Astrocyte (in vitro differentiated cells and primary cell): ENCODE measurements around the gene CCDC15. TPM values are rescaled to one million over a fixed set of nuclear protein-coding genes. Genes with fewer than 3 reads are reported as not detected.

Experiments used
- DNase-seq: peaks from one replicate; pipeline ENCODE4 v3.0.0-alpha.2; 2010; ENCODE audit warnings: low read depth
- FAIRE-seq: peaks from 2 replicates; lab custom pipeline; 2011; peaks lifted over from hg19 to GRCh38; lab: Jason Lieb, UNC
- H2AFZ ChIP-seq: 2 replicates; pipeline ENCODE4 v1.6.0; 2012; ENCODE audit warnings: low read depth, low read length, inconsistent platforms
- H3K27ac ChIP-seq: 2 replicates; pipeline ENCODE4 v1.5.1; 2011; ENCODE audit warnings: low read depth, low read length, inconsistent platforms
- H3K27me3 ChIP-seq: 2 replicates; pipeline ENCODE4 v1.6.0; 2011; ENCODE audit warnings: low read length, inconsistent platforms; ENCODE audit not compliant: insufficient read depth
- H3K36me3 ChIP-seq: 2 replicates; pipeline ENCODE4 v1.5.1; 2011; ENCODE audit warnings: low read length, inconsistent platforms; ENCODE audit not compliant: insufficient read depth
- H3K4me1 ChIP-seq: 2 replicates; pipeline ENCODE4 v1.5.1; 2011; ENCODE audit warnings: low read length, inconsistent platforms; ENCODE audit not compliant: insufficient read depth
- H3K4me2 ChIP-seq: 2 replicates; pipeline ENCODE4 v1.6.0; 2012; ENCODE audit warnings: low read length, inconsistent platforms
- H3K4me3 ChIP-seq: 2 replicates; pipeline ENCODE4 v1.5.1; 2011; ENCODE audit warnings: low read depth, mild to moderate bottlenecking, low read length, inconsistent platforms; ENCODE audit not compliant: insufficient read depth
- H3K79me2 ChIP-seq: 2 replicates; pipeline ENCODE4 v1.6.0; 2012; ENCODE audit warnings: mild to moderate bottlenecking, low read length, inconsistent platforms; ENCODE audit not compliant: insufficient read depth
- H3K9ac ChIP-seq: 2 replicates; pipeline ENCODE4 v1.6.0; 2012; ENCODE audit warnings: mild to moderate bottlenecking, low read length, inconsistent platforms
- H3K9me3 ChIP-seq: 2 replicates; pipeline ENCODE4 v1.5.1; 2012; ENCODE audit warnings: low read depth, mild to moderate bottlenecking, low read length, inconsistent platforms; ENCODE audit not compliant: insufficient read depth
- H4K20me1 ChIP-seq: 2 replicates; pipeline ENCODE4 v1.6.0; 2012; ENCODE audit warnings: low read length, inconsistent platforms; ENCODE audit not compliant: insufficient read depth
- H3K27ac Mint-ChIP-seq: one replicate; pipeline ENCODE4 v1.8.0; 2021; ENCODE audit warnings: mild to moderate bottlenecking, mixed read lengths; ENCODE audit not compliant: unreplicated experiment
- H3K27me3 Mint-ChIP-seq: one replicate; pipeline ENCODE4 v1.8.0; 2021; ENCODE audit warnings: low read depth, mixed read lengths; ENCODE audit not compliant: unreplicated experiment
- H3K36me3 Mint-ChIP-seq: one replicate; pipeline ENCODE4 v1.8.0; 2021; ENCODE audit warnings: low read depth, mixed read lengths; ENCODE audit not compliant: unreplicated experiment
- H3K4me1 Mint-ChIP-seq: one replicate; pipeline ENCODE4 v1.8.0; 2021; ENCODE audit warnings: low read depth, mixed read lengths; ENCODE audit not compliant: unreplicated experiment
- H3K4me3 Mint-ChIP-seq: one replicate; pipeline ENCODE4 v1.8.0; 2021; ENCODE audit warnings: mild to moderate bottlenecking, moderate library complexity, mixed read lengths; ENCODE audit not compliant: unreplicated experiment
- H3K9me3 Mint-ChIP-seq: one replicate; pipeline ENCODE4 v1.8.0; 2021; ENCODE audit warnings: mild to moderate bottlenecking, mixed read lengths; ENCODE audit not compliant: unreplicated experiment
- CTCF ChIP-seq: IDR thresholded peaks from 2 replicates; pipeline ENCODE4 v1.5.1; 2011; ENCODE audit warnings: low read depth, mild to moderate bottlenecking, inconsistent platforms, low read length, moderate library complexity; ENCODE audit not compliant: insufficient read depth
- EZH2 ChIP-seq: IDR thresholded peaks from 2 replicates; pipeline ENCODE4 v1.6.1; 2012; ENCODE audit warnings: mild to moderate bottlenecking, low read length, inconsistent platforms; ENCODE audit not compliant: insufficient read depth
- total RNA-seq: library from RNA; stranded (reverse); gene quantifications from 2 replicates; pipeline ENCODE4 v1.2.1, GENCODE V29; 2021

CCDC15 gene
- total RNA-seq, 1 donor from 2014 or later = 0.75 TPM

GRCh38 chr11:125083312-125084056, 129.5 kb downstream of the CCDC15 start:
- peak overlapping the region; percentile 55 for H2AFZ ChIP-seq
- no peaks in the 10 kb centered on the region for H3K79me2 ChIP-seq
- TF ChIP-seq CTCF (no peak), EZH2 (no peak)
- no peaks in the 10 kb centered on the region for H3K9me3 ChIP-seq
- no peak overlapping the region for H3K4me3 Mint-ChIP-seq
- DNase-seq (no peak), FAIRE-seq (no peak)
- H3K36me3 Mint-ChIP-seq = no peaks in the 10 kb centered on the region
- peak overlapping the region; percentile 75 for H3K27ac Mint-ChIP-seq
- H3K27me3 Mint-ChIP-seq = peaks cover 10% of the 10 kb centered on the region
- H3K36me3 ChIP-seq = no peaks in the 10 kb centered on the region
- no peaks in the 10 kb centered on the region for H4K20me1 ChIP-seq
- H3K4me1 Mint-ChIP-seq = peaks cover 20% of the 10 kb centered on the region
- H3K27ac ChIP-seq = peak overlapping the region; percentile 66
- H3K27me3 ChIP-seq = no peaks in the 10 kb centered on the region
- peaks cover 2% of the 10 kb centered on the region for H3K9me3 Mint-ChIP-seq
- H3K4me2 ChIP-seq = peak overlapping the region; percentile 48
- H3K4me3 ChIP-seq = no peak overlapping the region
- peak overlapping the region; percentile 38 for H3K9ac ChIP-seq
- peaks cover 27% of the 10 kb centered on the region for H3K4me1 ChIP-seq

GRCh38 chr11:125084057-125084416, 130.0 kb downstream of the CCDC15 start:
- no peak overlapping the region for H3K4me3 ChIP-seq
- Mint-ChIP-seq H3K36me3 (no peaks in the 10 kb centered on the region), H3K27ac (no peak overlapping the region), H3K9me3 (peaks cover 2% of the 10 kb centered on the region), H3K4me3 (no peak overlapping the region), H3K27me3 (peaks cover 7% of the 10 kb centered on the region), H3K4me1 (peaks cover 15% of the 10 kb centered on the region)
- H3K36me3 ChIP-seq = no peaks in the 10 kb centered on the region
- FAIRE-seq (no peak), DNase-seq (no peak)
- no peak overlapping the region for H3K27ac ChIP-seq
- peaks cover 25% of the 10 kb centered on the region for H3K4me1 ChIP-seq
- no peak for TF ChIP-seq EZH2
- no peak for TF ChIP-seq CTCF
- no peaks in the 10 kb centered on the region for H3K9me3 ChIP-seq
- no peaks in the 10 kb centered on the region for H3K79me2 ChIP-seq
- H2AFZ ChIP-seq = no peak overlapping the region
- H3K4me2 ChIP-seq = no peak overlapping the region
- H4K20me1 ChIP-seq = no peaks in the 10 kb centered on the region
- no peak overlapping the region for H3K9ac ChIP-seq
- no peaks in the 10 kb centered on the region for H3K27me3 ChIP-seq

GRCh38 chr11:125084761-125085231, 130.8 kb downstream of the CCDC15 start:
- H3K27ac ChIP-seq = no peak overlapping the region
- no peak overlapping the region for H3K27ac Mint-ChIP-seq
- no peak overlapping the region for H3K4me2 ChIP-seq
- no peak overlapping the region for H2AFZ ChIP-seq
- H3K9me3 Mint-ChIP-seq = peaks cover 2% of the 10 kb centered on the region
- H3K9ac ChIP-seq = no peak overlapping the region
- no peaks in the 10 kb centered on the region for H3K36me3 Mint-ChIP-seq
- H3K4me3 Mint-ChIP-seq = no peak overlapping the region
- H3K4me1 ChIP-seq = peaks cover 18% of the 10 kb centered on the region
- H3K4me1 Mint-ChIP-seq = peaks cover 10% of the 10 kb centered on the region
- no peak for FAIRE-seq
- no peaks in the 10 kb centered on the region for H3K27me3 ChIP-seq
- H3K27me3 Mint-ChIP-seq = peaks cover 7% of the 10 kb centered on the region
- H3K79me2 ChIP-seq = no peaks in the 10 kb centered on the region
- no peak for DNase-seq
- H3K9me3 ChIP-seq = no peaks in the 10 kb centered on the region
- TF ChIP-seq EZH2 (no peak), CTCF (no peak)
- H4K20me1 ChIP-seq = no peaks in the 10 kb centered on the region
- no peak overlapping the region for H3K4me3 ChIP-seq
- H3K36me3 ChIP-seq = no peaks in the 10 kb centered on the region
